HG03175 (cell line): Measurements from ENCODE around the gene SCIN.
A peak's percentile ranks its signal among the peaks of the same experiment; 100 is the strongest.
"Not testable (repeated sequence)": the region's sequence is repeated elsewhere in the genome, so short reads cannot be mapped to it uniquely, and the experiment has no call there.

Experiments used
- ATAC-seq: cut with Tn5 transposase; IDR thresholded peaks from one replicate; pipeline ENCODE4 v1.9.1; 2021; ENCODE audit warnings: mild to moderate bottlenecking, moderate library complexity; ENCODE audit not compliant: unreplicated experiment

SCIN gene

DNA sequence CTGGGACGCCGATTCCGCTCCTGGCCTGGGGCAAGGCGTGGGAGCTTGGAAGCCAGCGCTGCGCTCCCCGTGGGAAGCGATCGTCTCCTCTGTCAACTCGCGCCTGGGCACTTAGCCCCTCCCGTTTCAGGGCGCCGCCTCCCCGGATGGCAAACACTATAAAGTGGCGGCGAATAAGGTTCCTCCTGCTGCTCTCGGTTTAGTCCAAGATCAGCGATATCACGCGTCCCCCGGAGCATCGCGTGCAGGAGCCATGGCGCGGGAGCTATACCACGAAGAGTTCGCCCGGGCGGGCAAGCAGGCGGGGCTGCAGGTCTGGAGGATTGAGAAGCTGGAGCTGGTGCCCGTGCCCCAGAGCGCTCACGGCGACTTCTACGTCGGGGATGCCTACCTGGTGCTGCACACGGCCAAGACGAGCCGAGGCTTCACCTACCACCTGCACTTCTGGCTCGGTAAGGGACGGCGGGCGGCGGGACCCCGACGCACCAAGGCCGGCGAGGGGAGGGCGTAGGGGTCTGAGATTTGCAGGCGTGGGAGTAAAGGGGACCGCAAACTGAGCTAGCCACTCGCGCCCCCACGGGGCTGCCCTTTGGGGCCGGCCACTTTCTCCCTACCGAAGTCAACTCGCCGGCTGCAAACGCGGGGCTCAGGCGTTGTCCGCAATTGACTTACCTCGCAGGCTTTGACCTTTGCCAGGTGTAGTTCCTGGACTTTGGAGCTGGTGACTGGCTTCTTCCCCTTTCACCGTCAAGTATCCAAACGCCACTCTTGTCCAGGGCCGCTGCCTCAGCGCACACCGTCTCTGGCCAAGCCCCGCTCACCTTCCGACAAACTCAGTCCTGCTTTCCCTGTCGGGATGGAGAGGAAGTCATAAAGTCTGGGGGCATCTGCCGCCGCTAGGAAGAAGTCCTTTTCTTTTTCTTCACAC is at the start of gene SCIN:
Gene SCIN (plus strand): TSS at position 187 of the 928 bp plus-strand sequence. CDS start 67 bp downstream, at position 254.
- ATAC-seq, result peak; percentile 40

DNA sequence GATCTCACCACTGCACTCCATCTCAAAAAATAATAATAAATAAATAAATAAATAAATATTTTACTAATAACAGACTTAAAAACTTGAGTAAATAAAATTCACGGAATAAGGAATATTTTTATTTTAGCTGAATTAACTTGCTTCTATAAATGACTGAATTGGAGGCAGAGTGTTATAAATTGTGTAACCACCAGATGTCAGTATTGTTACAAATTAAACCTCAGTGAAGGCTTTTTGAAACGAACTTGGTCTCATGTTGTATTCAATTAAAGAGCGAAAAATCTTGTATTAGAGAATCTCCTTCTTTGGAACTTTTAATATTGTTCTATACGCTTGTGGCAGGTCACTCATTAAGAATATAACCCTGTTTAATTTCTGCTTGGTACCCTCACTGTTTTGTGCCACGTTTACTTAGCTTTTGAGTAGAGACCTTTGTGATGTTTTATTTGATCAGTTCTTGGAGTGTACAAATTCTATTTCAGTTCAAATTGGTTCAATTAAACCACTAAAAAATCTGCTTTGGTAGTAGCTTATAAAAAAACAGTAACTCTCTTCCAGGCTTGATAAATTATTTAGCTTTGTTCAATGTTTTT is 45.6 kb upstream of the SCIN start:
- peak; percentile 82 for ATAC-seq

DNA sequence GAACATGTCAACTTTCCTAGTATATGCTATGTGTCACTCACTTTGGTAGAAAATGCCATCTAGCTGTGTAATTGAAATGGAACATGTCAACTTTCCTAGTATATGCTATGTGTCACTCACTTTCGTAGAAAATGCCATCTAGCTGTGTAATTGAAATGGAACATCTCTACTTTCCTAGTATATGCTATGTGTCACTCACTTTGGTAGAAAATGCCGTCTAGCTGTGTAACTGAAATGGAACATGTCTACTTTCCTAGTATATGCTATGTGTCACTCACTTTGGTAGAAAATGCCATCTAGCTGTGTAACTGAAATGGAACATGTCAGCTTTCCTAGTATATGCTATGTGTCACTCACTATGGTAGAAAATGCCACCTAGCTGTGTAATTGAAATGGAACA is 43.8 kb upstream of the SCIN start:
- not testable (repeated sequence) for ATAC-seq

DNA sequence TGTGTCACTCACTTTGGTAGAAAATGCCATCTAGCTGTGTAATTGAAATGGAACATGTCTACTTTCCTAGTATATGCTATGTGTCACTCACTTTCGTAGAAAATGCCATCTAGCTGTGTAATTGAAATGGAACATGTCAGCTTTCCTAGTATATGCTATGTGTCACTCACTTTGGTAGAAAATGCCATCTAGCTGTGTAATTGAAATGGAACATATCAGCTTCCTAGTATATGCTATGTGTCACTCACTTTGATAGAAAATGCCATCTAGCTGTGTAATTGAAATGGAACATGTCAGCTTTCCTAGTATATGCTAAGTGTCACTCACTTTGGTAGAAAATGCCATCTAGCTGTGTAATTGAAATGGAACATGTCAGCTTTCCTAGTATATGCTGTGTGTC is 42.9 kb upstream of the SCIN start:
- ATAC-seq, result not testable (repeated sequence)

DNA sequence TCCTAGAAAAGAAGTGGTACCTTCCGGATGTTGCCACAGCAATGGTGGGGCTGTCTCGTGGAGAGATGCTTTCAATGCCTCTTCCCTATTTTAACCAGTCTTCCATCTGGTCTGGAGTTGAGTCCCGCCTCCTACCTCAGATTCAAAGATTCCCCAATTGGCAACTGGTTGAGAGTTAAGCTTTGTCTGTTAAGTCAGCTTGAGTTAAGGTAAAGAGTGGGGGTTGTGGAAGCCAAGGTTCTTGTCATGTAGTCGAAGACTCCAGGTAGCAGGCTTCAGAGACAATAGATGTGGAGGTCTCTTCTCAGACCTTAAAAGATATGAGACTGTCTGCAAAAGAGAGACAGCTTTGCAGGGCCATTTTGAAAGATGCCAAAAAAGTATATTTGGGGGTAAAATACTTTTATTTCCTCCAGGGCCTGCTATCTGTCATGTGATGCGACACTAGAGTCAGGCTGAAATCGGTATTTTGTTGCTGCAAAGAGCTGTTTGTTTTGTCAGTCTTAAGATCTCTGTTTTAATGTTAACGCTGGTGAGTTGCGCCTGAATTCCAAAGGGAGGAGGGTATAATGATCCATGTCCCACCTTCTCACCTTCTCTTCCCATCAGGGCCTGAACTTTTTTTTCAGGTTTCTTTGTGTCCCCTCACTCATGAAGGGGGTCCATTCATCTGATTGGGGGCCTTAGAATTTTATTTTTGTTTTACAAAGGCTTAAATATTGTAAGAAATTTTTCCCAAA is 40.4 kb upstream of the SCIN start:
- no peak for ATAC-seq

DNA sequence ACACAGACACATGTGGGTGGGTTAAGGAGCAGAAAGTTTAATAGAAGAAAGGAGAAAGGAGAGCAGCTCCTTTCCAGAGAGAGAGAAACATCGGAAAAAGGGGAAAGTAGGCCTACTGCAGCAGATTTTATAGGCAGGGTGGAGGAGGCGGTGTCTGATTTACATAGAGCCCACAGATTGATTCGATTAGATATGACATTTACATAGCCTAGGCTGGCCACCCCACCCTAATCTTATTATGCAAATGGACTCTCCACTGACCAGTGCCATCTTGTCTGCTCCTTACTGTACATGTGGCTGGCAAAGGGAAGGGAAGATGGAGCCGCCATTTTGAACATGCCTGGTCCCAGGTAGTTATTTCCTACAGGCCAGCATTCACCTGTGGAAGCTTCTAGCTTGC is 38.7 kb upstream of the SCIN start:
- ATAC-seq, result no peak

DNA sequence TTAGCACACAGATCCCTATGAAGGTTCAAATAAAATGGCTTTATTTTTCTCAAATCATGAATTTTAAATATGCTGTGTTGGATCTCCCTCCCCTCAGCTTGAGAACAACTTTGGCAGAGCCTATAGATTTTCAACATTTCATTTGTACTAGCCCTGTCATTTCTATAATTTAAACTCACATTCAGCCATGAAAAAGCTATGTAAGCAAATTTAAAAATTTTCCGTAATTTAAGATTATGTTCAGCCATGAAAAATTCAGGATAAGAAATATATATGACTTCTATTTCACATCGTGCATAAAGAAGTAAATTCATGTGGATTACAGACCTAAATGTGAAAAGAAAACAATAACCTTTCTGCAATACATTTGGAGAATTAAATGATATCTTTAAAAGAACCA is 36.5 kb upstream of the SCIN start:
- no peak for ATAC-seq

DNA sequence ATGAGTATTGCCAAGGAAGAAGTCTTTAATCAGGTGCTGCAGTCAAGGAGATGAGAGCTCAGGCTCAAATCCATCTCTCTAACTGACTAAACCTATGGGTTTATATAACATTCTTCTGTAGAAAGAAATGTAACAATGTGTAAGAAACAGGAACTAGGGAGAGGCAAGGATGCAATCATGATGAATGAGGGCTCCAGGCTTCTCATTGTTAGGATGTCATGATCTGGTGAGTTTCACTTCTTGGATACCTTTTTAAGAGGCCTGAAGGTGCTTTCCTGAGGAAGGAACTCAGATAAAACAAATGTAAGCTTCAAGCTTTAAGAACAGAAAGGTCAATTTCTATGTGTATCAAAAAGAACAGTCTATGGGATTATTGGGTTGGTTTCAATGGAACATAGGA is 30.8 kb upstream of the SCIN start:
- ATAC-seq, result no peak

DNA sequence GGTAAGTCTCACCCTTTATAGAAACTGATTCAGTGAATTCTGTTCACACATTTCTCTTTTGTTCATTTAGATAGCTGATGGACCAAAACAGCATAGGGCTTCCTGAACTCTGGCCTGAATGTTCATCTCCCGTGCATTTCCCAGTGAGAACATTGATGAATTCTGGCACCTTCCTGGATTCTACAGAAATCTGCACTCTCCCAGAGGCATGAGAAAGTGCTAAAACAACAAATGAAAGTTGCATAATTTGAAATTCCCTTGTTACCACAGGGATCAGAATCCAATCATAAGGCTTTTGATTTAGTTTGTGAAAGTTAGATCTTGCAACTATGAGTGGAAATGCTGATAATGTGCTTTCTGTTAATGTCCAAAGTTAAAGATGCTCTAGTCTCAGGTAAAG is 29.7 kb upstream of the SCIN start:
- no peak for ATAC-seq

DNA sequence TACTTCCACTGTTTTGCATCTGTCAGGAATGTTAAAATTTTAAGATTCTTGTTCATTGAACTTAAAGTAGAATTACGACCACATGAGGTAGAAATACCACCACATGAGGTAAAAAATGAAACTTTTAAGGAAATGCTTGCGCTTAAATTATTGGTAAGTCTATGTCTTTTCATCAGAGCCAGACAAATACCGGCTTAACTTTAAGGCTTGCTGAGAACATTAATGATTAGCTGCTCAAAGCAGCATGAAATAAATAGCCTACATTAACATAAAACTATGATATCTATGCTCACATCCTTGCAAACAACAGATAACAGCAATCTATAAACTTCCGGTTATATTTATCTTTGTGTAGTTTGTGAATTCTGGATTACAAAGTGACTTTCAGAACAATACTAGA is 26.9 kb upstream of the SCIN start:
- ATAC-seq, result no peak

DNA sequence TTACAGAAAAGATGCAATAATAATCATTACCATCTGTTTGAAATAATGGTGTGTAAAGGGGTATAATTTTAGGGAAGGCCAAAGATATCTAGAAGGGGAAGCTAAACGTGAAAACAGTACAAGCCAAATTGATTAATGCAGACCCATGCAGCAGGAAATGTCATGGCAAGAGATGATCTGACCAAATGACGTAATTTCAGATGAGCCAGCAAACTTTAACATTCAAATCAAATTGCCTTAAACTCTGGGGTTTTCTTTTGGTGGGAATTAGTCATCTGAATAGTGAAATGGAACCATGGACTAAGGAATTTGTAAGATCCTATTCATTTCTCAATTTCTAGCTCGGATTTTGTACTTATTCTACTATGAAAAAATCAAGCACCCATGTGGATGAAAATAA is 21.4 kb upstream of the SCIN start:
- ATAC-seq, result no peak

DNA sequence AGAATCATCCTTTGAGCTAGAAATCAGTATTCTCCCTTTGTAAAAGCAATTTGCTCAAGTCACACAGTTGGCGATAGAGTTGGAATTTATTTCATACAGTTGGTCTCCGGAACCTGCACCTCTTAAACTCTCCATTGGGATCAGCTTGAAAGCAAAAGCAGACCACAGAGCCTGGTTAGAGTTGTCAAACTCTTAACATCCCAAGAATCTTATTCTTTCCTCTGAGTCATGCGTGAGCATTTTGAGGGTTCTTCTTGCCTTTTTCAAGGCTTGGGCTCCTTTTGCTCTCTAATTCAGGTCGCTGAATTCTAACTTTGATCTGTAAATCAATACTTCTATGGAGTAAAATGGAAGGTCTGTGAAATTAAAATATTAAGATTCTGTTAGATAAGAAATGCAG is 19.6 kb upstream of the SCIN start:
- ATAC-seq, result no peak

DNA sequence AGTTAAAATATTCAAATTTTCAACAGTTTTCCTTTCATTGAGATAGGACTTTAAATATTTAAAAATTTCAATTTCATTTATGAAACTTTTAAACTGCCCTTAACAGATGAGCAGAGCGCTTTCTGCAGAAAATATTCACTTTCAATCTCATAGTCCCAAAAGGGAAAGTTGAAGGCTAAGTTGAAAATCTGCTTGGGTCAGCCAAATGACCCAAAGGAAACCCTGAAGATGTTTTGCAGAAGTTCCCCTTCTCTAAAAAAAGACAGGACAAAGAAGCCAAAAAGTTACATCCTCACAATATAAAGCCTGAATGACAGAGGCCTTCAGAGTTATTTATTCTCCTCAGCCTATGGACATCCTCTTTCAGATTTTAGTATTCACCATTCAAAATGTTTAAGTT is 17.6 kb upstream of the SCIN start:
- ATAC-seq, result no peak

DNA sequence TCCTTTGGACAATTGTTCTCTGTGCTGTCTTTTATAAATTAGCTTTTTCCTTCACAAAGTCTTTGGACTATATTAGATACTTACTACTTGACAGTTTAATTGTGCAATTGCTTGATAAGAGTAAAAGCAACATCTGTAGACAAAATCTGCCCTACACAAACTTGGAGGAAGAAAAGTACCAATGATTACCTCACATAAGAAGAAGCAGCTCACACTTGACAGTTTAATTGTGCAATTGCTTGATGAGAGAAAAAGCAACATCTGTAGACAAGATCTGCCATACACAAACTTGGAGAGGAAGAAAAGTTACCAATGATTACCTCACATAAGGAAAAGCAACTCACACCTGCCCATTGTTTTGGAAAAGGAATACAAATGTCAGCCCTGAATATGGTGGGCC is 17.1 kb upstream of the SCIN start:
- no peak for ATAC-seq

DNA sequence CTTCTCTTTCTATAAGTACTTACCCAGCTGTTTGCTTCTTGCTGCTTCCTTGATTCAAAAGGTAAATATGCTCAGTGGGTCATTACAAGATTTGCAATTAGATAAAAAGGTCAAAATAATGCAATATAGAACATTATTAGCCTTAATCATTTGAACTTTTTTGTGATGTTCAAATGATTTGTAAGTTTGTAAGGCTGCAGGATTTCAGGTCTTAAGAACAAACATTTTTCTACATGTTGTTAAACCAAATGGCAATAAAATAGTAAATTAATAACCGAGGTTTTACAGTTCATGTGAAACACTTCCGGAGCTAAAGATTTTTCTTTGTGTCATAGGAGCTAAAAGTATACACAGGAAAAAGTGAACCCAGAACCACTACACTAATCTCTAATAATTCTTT is 16.2 kb upstream of the SCIN start:
- ATAC-seq, result no peak

DNA sequence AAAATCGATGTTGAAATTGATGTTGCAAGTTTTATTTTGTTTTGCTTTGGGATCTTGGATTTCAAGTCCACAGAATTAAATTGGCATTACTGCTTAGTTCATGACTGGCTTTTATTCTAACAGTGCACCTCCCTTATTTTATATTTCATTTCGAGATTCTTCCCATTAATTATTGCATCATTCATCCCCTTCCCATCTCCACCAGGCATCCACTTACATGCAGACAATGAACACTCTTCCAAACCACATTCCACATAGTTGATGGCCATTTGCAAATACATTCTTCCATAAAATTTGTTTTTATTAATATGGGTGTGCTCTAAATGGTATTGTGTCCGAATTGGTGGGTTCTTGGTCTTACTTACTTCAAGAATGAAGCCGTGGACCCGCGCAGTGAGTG is 15.6 kb upstream of the SCIN start:
- no peak for ATAC-seq

DNA sequence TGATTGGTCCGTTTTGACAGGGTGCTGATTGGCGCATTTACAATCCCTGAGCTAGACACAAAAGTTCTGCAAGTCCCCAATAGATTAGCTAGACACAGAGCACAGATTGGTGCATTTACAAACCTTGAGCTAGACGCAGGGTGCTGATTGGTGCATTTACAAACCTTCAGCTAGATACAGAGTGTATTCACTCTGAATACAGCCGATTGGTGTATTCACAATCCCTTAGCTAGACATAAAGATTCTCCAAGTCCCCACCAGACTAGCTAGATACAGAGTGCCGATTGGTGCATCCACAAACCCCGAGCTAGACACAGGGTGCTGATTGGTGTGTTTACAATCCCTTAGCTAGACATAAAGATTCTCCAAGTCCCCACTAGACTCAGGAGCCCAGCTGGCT is 14.8 kb upstream of the SCIN start:
- ATAC-seq, result not testable (repeated sequence)

DNA sequence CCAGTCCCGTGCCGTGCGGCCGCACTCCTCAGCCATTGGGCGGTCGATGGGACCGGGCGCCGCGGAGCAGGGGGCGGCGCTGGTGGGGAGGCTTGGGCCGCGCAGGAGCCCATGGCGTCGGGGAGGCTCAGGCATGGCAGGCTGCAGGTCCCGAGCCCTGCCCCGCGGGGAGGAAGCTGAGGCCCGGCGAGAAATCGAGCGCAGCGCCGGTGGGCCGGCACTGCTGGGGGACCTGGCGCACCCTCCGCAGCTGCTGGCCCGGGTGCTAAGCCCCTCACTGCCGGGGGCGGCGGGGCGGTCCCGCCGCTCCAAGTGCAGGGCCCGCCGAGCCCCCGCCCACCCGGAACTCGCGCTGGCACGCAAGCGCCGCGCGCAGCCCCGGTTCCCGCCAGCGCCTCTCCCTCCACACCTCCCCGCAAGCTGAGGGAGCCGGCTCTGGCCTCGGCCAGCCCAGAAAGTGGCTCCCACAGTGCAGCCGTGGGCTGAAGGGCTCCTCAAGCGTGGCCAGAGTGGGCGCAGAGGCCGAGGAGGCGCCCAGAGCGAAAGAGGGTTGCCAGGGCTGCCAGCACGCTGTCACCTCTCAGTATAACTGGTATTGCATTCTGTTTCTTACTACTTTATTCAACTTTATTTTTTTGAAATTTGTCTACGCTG is 14.3 kb upstream of the SCIN start:
- not testable (repeated sequence) for ATAC-seq

DNA sequence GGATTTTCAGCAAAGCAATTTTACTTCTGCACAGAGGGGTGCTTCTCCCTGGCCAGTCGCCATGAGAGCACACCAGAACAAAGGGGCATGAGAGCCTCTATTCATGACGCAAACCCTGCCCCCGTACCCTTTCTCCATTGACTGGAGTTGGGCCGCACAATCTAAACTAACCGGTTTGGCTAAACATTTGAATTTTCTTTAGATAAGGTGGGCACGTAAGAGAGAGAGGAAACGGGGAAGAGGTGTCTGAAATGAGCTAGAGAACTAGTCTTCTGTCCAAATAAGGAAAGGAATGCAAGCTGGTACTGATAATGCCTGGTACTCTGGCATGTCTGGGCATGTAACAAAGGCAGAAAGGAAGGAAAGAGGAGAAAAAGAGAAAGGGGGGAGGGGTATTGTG is 13.2 kb upstream of the SCIN start:
- ATAC-seq, result no peak

DNA sequence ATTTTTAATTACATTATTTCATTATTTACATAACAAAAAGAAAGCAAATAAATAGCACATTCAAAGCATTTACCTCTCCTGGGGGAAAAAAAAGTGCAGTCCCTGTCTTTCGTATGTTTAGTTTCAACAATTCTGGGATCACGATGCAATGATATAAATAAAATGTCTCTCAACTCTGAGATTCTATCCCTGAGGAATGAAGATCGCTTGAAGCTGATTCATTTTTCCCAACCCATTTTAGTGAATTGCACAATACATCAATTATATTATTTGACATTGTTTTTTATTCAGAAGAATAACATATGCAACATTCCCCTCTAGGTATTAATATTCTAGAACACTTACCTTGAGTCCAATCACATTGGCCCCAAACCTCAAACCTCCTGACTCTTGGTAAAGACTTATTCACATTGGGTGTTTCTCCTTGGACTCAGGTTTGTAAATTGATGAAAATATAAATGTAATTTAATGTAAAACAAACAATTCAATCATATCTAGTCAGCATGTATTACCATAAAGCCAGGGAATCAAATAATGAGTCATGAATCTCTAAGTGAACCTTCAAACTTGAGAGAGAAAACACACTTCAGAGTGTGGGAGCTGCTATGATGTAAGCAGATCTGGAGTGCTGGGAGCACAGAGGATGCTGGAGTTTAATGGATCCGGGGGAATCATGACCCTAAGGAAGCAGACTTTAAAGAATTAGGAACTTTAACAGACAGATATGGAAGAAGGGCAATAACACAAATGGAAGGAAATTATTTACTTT is 5.3 kb upstream of the SCIN start:
- ATAC-seq, result no peak

DNA sequence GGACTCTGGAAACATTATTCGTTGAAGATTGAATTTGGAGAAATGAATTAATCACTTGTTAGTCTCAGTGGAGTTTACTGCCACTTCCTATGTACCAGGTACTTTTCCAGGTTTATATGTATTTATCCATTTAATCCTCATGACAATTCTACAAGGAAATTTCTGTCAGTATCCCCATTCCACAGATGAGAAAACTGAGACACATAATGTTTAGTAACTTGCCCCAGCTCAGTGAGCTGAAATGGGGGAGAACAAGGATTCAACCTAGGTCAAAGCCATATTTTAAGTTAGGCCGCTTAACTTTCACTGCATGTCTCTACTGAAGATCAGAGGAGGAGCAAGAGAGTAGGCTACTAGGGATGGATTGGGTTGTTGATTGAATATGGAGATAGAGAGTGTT is 4.6 kb upstream of the SCIN start:
- no peak for ATAC-seq
